ENCODE measurements around the gene AKT1S1.

GRCh38 chr19:49908480-49909420 is 31.6 kb upstream of the AKT1S1 start:
- TF ChIP-seq, protein P1, sequence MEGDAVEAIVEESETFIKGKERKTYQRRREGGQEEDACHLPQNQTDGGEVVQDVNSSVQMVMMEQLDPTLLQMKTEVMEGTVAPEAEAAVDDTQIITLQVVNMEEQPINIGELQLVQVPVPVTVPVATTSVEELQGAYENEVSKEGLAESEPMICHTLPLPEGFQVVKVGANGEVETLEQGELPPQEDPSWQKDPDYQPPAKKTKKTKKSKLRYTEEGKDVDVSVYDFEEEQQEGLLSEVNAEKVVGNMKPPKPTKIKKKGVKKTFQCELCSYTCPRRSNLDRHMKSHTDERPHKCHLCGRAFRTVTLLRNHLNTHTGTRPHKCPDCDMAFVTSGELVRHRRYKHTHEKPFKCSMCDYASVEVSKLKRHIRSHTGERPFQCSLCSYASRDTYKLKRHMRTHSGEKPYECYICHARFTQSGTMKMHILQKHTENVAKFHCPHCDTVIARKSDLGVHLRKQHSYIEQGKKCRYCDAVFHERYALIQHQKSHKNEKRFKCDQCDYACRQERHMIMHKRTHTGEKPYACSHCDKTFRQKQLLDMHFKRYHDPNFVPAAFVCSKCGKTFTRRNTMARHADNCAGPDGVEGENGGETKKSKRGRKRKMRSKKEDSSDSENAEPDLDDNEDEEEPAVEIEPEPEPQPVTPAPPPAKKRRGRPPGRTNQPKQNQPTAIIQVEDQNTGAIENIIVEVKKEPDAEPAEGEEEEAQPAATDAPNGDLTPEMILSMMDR (IDR thresholded peaks at IDR 0.05) = no peak
- TF ChIP-seq POLR2A (IDR thresholded peaks at IDR 0.05) = no peak
